ENCODE data around the gene IQCM. TPM values are rescaled to one million over a fixed set of nuclear protein-coding genes. Genes with fewer than 3 reads are reported as not detected.

IQCM gene
- total and polyA plus RNA-seq, 2 donors (not counting 3 experiments of a cell fraction or from before 2014, with no cell fraction given): not detected

DNA sequence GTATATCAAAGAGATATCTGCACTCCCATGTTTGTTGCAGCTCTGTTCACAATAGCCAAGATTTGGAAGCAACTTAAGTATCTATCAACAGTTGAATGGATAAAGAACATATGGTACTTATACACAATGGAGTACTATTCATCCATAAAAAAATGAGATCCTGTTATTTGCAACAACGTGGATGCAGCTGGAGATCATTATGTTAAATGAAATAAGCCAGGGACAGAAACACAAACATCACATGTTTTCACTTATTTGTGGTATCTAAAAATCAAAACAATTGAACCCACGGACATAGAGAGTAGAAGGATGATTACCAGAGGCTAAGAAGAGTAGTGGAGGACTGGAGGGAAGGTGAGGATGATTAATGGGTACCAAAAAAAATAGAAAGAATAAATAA, 14.2 kb downstream of the IQCM start:
- POLR2A ChIA-PET: no interaction called here
- Histone ChIP-seq H3K36me3 (ENCODE audit: control insufficient read depth in 2 of 2, extremely low read depth in 1 of 2, insufficient read depth in 2 of 2, low read length in 2 of 2) (no peaks in the 10 kb centered on the region), H3K27ac (ENCODE audit: insufficient read depth, low read depth, low read length) (no peak overlapping the region), H3K27me3 (ENCODE audit: control insufficient read depth in 2 of 2, insufficient read depth in 2 of 2, low read length in 2 of 2) (no peaks in the 10 kb centered on the region), H3K79me2 (ENCODE audit: control insufficient read depth, insufficient read depth, low read length) (no peaks in the 10 kb centered on the region), H3K4me2 (ENCODE audit: insufficient read depth, low read length) (no peak overlapping the region), H3K9me3 (replicated peaks; ENCODE audit: control insufficient read depth, insufficient read depth, low read length) (no peaks in the 10 kb centered on the region), H4K20me1 (replicated peaks; ENCODE audit: control insufficient read depth, extremely low read depth, insufficient read depth, low read length) (no peaks in the 10 kb centered on the region), H3K9me1 (replicated peaks; ENCODE audit: control insufficient read depth, extremely low read depth, insufficient read depth, low read length) (no peaks in the 10 kb centered on the region), H3K4me1 (ENCODE audit: control insufficient read depth, extremely low read depth, insufficient read depth, low read length) (no peaks in the 10 kb centered on the region), H2AFZ (ENCODE audit: low read depth, low read length) (no peak overlapping the region), H3K9ac (replicated peaks; ENCODE audit: extremely low read depth, insufficient read depth, low read length) (no peak overlapping the region), H3K4me3 (replicated peaks in 1 of 3; ENCODE audit: insufficient read depth in 1 of 3, low read depth in 1 of 3, low read length in 3 of 3) (no peak overlapping the region)
- DNase-seq (ENCODE audit: low read depth, low spot score) (no peak), FAIRE-seq (no peak)
- CTCF ChIA-PET: no interaction called here
- no TSS peak for BruUV-seq (replicated peaks)
- dilution Hi-C loops (cut with MboI; ENCODE audit: extremely low pct_ligation_motif_present, low sequenced_read_pairs) (no loop called here), intact Hi-C loops (cut with micrococcal nuclease) (no loop called here)
- TF ChIP-seq POLR2A (IDR thresholded peaks at IDR 0.05; ENCODE audit: low read depth, low read length): no peak
- TF ChIP-seq JUN (IDR thresholded peaks at IDR 0.05; ENCODE audit: borderline replicate concordance, insufficient read depth, insufficient read length, low read depth): no peak
- no peak for TF ChIP-seq POLR2AphosphoS5 (IDR thresholded peaks at IDR 0.05; ENCODE audit: insufficient read depth, low read depth, low read length)
- TF ChIP-seq EZH2 (IDR thresholded peaks at IDR 0.05; ENCODE audit: borderline replicate concordance, low read depth, low read length, severe bottlenecking): no peak
- TF ChIP-seq GATA2 (IDR thresholded peaks at IDR 0.05; ENCODE audit: insufficient read depth, insufficient read length, low read depth, low read length): no peak
- TF ChIP-seq MYC (IDR thresholded peaks at IDR 0.05; ENCODE audit: low read depth, low read length): no peak
- TF ChIP-seq, protein P1, sequence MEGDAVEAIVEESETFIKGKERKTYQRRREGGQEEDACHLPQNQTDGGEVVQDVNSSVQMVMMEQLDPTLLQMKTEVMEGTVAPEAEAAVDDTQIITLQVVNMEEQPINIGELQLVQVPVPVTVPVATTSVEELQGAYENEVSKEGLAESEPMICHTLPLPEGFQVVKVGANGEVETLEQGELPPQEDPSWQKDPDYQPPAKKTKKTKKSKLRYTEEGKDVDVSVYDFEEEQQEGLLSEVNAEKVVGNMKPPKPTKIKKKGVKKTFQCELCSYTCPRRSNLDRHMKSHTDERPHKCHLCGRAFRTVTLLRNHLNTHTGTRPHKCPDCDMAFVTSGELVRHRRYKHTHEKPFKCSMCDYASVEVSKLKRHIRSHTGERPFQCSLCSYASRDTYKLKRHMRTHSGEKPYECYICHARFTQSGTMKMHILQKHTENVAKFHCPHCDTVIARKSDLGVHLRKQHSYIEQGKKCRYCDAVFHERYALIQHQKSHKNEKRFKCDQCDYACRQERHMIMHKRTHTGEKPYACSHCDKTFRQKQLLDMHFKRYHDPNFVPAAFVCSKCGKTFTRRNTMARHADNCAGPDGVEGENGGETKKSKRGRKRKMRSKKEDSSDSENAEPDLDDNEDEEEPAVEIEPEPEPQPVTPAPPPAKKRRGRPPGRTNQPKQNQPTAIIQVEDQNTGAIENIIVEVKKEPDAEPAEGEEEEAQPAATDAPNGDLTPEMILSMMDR (IDR thresholded peaks at IDR 0.05; ENCODE audit: extremely low read depth in 1 of 2, insufficient read depth in 1 of 2, low read depth in 1 of 2, low read length in 2 of 2): no peak
- TF ChIP-seq FOS (IDR thresholded peaks at IDR 0.05; ENCODE audit: borderline replicate concordance, insufficient read depth, low read length): no peak
- TF ChIP-seq, protein P2, sequence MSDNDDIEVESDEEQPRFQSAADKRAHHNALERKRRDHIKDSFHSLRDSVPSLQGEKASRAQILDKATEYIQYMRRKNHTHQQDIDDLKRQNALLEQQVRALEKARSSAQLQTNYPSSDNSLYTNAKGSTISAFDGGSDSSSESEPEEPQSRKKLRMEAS (IDR thresholded peaks at IDR 0.05; ENCODE audit: insufficient read depth, insufficient read length): no peak
